H7 (cell line): Measurements from ENCODE around the gene ZNF407. TPM values are rescaled to one million over a fixed set of nuclear protein-coding genes. Genes with fewer than 3 reads are reported as not detected.

Experiments used
- DNase-seq: peaks from one replicate; pipeline ENCODE4 v3.0.0; 2012
- H3K27me3 ChIP-seq: 2 replicates; pipeline ENCODE4 v1.6.0; 2011; ENCODE audit warnings: mild to moderate bottlenecking, low read length; ENCODE audit not compliant: control insufficient read depth, insufficient read depth
- H3K36me3 ChIP-seq: replicated peaks from 2 replicates; pipeline ENCODE4 v1.5.1; 2011; ENCODE audit warnings: low read length; ENCODE audit not compliant: control insufficient read depth, insufficient read depth
- H3K4me3 ChIP-seq: 2 replicates; pipeline ENCODE4 v1.5.1; 2011; ENCODE audit warnings: low read depth, mild to moderate bottlenecking, control low read depth, low read length, moderate library complexity; ENCODE audit not compliant: insufficient read depth
- total RNA-seq: library from RNA; depleted of rRNA; stranded (reverse); fragments of >200 nt; shearing (Covaris generic); gene quantifications from 2 replicates; pipeline ENCODE4 v1.2.3, GENCODE V29; 2014

Gene ZNF407
- total RNA-seq, 1 experiment from 2014 or later = 2.9 TPM

DNA sequence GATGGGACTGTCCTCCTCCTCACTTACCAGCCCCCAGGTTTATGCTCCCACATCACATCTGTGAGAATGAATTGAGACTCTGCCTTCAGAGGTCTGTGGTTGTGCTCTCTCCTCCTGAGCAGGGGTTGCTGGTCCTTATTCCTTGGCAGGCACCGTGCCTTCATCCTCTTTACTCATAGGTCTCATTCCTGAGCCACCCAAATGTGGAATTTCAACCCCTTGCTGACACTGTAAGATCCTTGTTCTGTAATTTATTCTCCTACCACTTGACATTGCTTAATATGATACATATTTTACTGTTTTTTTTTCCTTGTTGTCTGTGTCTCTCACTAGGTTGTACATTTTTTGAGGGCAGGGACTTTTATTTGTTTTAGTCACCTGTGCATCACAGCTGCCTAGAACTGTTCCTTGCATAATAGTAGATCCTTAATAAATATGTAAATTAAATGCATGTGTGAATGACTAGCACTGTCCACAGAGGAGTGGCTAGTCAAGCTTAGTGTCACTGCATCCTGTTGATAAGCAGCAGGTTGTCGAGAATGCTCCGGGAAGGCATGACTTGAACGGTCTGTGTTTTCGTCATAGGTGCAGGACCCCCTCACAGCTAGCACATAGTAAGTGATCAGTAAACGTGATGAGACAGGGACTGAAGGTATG, 180.6 kb downstream of the ZNF407 start:
- H3K36me3 ChIP-seq = no peaks in the 10 kb centered on the region
- no peaks in the 10 kb centered on the region for H3K27me3 ChIP-seq
- H3K4me3 ChIP-seq = no peak overlapping the region
- DNase-seq = no peak

DNA sequence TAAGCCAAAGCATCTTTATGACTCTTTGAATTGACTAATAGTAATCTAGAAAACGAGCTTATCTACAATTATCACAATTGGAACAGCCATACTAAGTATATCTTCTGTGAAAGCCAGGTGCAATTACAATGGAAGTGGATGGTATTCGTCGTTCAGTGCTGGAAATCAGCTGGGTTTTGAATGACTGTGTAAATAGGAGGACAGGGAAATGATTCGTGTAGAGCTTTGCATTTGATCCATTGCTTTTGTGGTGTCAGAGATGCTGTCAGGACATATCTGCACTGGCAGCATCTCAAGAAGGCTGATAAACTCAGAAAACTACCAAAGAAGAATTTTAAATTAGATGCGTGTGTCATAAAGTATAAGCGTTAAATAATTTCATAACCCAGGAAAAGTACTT, 187.1 kb downstream of the ZNF407 start:
- H3K27me3 ChIP-seq = no peaks in the 10 kb centered on the region
- DNase-seq = no peak
- H3K4me3 ChIP-seq = no peak overlapping the region
- no peaks in the 10 kb centered on the region for H3K36me3 ChIP-seq

DNA sequence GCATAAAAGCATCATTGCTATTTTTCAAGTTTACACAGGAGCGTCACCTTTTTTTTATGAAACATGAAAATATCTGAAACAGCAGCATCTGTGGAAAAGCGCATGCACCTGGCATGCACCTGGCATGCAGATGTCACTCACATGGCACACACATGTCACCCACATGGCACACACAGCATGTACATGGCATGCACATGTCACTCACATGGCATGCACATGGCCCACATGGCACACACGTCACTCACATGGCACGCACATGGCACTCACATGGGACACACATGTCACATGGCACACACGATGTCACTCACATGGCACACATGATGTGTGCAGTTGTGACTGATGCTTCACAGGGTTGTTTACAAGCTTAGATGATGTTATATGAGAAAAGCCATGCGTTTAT, 188.0 kb downstream of the ZNF407 start:
- DNase-seq = no peak
- H3K36me3 ChIP-seq = no peaks in the 10 kb centered on the region
- H3K27me3 ChIP-seq = no peaks in the 10 kb centered on the region
- H3K4me3 ChIP-seq = no peak overlapping the region

DNA sequence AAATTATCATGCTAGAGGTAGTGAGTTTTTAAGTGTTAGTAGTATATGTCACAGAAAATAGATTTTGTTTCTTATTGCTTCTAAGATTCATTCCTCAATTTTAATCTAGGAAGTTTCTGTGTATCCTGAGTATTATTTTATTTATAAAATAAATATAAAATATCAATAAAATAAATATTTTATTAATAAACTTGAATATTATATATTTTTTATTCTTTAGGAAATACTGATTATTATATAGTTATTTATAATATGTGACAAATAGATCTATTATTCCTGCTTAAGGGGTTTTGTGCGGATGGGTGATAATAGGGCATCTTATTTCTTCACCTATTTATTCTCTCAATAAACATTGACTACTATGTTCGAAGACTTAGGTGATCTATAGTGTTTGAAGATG, 191.0 kb downstream of the ZNF407 start:
- H3K36me3 ChIP-seq = no peaks in the 10 kb centered on the region
- no peaks in the 10 kb centered on the region for H3K27me3 ChIP-seq
- H3K4me3 ChIP-seq = no peak overlapping the region
- no peak for DNase-seq

DNA sequence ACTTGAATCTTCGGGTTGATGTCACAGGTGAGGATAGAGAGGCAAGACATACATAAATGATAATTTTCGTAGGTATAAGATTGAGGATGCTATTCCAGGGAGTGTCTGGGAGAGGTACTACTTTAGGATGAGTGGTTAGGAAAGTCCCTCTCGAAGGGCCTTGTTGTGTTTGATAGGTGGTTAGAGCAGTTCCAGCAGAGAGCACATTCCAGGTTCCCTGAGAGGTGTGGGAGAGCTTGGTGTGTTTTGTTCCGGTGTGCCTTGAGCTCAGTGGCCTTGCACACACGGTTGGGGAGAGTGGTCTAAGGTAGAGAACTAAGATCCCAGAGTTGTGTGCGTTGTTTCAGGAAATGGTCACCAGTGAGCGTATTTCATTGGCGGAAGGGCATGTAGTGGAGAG, 191.4 kb downstream of the ZNF407 start:
- Histone ChIP-seq H3K36me3 (no peaks in the 10 kb centered on the region), H3K27me3 (no peaks in the 10 kb centered on the region), H3K4me3 (no peak overlapping the region)
- DNase-seq = no peak

DNA sequence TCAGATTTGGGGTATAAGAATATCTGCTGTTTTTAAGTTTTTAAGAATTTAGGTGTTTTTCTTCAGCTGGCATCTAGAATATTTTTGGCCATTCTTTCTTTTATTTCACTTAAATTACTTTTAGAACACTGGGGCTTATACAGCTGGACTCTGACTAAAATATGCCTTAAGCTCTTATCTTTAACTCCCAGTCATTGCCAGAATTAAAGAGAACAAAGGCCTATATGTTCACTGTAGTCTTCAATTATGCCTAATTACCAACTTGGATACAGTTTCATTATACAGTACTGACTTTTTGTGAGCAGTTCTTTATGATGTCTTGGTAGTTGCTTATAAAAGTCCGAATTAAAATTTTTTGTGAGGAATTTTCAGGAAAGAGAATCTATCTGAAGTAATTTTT, 192.8 kb downstream of the ZNF407 start:
- H3K27me3 ChIP-seq = no peaks in the 10 kb centered on the region
- no peak overlapping the region for H3K4me3 ChIP-seq
- DNase-seq = no peak
- H3K36me3 ChIP-seq = no peaks in the 10 kb centered on the region

DNA sequence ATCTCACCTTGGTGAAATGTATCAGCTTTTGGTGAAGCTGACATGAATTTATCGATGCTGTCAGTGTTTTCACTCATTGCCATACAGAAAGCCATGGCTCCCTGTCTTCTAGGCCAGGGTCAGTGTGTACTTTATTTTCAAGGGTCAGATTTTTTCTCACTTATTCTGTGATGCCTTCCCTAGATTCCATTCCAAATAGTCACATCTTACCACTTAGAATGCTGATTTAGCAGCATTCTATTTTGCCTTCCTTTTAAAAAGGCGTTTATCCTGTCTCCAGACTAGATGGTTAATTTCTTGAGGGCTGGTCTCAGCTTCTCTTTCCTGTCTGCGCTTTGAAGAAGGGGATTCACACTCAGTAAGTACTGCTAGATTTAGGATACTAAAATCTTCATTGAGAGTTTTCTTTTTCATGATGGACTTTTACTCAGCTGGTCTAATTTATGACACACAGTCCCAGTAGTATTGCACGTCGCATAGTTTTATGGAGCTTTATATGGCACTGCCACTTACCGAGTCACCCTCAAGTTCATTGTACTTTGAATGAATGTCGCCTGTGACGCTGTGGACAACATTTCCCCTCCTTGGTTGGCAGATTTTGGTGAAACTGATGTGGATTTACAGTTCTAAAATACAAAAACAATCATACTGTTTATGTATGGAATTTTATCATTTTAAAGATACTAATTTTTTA, 194.0 kb downstream of the ZNF407 start:
- Histone ChIP-seq H3K27me3 (no peaks in the 10 kb centered on the region), H3K36me3 (no peaks in the 10 kb centered on the region), H3K4me3 (no peak overlapping the region)
- DNase-seq = no peak

DNA sequence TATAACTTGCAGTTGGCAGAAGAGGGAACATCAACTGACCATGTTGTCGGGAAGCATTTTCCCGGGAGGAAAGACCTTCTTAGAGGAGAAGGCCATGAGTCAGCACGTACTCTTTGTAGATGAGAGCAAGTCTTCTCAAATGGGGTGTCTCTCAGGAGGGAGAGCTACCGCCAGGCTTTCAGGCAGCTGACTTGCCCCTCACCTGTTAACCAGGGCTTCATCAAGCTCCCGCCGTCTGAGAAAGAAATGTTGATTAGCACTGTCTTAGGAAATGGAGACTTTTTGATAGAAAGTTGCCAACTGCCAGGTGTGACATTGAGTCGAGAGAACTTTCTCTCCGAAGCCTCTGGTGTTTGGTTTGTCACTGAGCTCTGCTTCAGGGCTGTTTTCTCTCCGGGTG, 196.1 kb downstream of the ZNF407 start:
- no peak overlapping the region for H3K4me3 ChIP-seq
- H3K36me3 ChIP-seq = no peaks in the 10 kb centered on the region
- H3K27me3 ChIP-seq = no peaks in the 10 kb centered on the region
- no peak for DNase-seq

DNA sequence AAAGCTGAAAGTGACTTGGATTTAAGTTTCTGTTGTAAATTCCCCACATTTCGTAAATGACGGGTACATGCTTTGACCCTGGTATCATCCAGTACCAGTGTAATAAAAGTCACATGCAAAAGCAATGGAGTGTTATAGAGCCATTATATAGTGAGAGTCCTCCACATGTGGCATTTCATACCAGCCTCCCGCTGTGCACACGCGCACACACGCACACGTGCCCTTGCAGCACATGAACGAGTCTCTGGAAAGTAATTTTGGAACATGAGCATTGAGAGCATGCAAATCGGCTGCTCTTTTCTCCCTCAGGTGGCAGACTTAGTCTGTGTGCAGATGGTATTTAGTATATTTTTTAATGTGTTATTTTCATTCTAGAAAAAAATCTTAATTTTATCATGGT, 198.1 kb downstream of the ZNF407 start:
- Histone ChIP-seq H3K36me3 (no peaks in the 10 kb centered on the region), H3K27me3 (no peaks in the 10 kb centered on the region), H3K4me3 (no peak overlapping the region)
- no peak for DNase-seq

DNA sequence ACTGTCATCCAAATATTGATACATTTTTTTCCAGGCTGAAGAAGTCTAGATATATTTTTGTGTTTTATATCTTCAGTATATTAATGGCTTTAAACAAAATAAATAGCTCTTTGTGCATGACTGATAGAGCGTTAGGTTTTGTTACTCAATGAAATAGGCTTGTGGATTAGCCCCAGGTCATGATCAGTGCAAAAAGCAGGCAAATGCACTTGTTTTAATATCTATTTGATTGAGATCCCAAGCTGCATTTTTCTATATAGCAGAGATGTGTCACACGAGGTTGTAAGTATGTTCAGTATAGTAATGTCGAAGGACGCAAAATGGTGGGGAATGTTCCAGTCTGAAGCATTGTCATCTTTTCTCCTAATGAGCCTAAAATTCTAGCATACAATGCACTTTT, 198.5 kb downstream of the ZNF407 start:
- H3K4me3 ChIP-seq = no peak overlapping the region
- H3K27me3 ChIP-seq = no peaks in the 10 kb centered on the region
- DNase-seq = no peak
- no peaks in the 10 kb centered on the region for H3K36me3 ChIP-seq

DNA sequence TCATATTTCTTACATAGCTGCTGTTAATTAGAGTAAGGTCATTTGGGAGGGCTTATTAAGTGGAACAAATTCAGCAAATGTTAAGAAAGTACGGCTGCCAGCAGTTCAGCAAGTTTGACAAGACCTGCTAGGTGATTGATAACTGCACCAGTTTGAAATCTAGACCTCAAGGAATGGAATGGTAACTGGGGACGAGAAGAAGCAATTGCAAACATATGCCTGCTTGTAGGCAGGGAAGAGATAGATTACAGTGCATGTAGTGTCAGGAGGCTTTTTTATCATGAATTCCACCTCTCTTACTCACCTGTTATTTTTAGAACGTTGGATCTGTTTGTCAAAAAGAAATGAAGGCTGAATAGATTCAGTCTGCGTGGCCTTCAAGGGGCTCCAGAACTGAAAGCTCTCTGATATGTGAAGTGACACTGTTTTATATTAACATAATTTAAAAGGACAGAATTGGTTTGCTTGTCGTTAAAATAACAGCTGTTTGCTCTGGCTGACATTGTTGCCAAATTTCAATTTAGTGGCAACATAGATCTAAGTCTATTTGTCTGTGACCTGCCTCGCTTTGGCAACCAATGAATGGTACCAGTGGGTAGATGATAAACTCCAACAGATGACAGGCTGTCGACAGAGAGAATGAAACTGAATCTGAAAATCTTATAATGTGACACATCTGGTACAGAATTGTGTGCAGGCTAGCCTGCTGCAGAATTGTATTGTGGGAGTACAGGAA, 199.3 kb downstream of the ZNF407 start:
- Histone ChIP-seq H3K27me3 (no peaks in the 10 kb centered on the region), H3K36me3 (no peaks in the 10 kb centered on the region), H3K4me3 (no peak overlapping the region)
- no peak for DNase-seq

DNA sequence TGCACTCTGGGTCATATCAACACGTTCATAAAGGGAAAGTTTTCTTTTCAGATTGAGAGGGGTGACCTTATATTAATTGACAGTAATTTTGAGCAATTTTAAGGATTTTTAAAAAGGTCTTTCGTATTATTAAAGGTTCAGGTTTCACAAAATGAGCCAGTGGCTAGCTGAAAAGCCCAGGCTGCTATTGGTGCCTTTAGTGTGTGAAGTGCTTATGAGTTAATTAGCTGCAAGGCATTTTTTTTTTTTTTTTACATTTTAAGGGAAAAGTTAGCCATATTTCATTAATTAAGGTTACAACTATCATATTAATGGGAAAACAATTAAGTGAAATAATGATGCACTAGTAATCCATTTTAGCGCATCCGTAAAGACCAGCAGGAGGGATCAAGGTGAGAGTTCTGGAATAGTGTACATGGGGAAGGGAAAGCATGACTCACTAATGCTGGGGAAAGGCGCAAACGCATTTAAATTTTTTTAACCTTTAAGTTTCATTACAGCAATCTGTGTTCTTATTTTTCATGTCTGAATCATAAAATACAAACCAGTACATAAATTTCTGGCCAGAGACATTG, 200.0 kb downstream of the ZNF407 start:
- Histone ChIP-seq H3K27me3 (no peaks in the 10 kb centered on the region), H3K36me3 (no peaks in the 10 kb centered on the region)
- DNase-seq = no peak

DNA sequence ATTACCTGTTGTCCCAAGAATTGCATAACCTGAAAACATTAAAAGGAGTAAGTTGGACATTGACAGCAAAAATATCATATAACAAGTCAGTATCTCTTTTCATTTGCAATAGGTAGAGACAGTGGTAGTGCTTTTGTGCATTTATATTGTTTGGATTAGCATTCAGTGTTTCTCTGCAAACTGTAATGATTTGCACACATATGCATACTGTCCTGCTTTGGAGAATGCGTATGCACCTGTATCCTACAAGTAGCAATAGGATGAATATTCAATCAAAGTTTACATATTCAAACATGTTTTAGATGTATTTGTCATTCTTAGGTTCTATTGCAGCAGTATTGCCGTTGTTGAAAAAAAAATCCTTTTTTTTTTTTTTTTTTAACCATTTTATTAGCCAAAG, 201.9 kb downstream of the ZNF407 start:
- Histone ChIP-seq H3K4me3 (no peak overlapping the region), H3K36me3 (no peaks in the 10 kb centered on the region), H3K27me3 (no peaks in the 10 kb centered on the region)
- no peak for DNase-seq

More for the DNA sequence above, 200.0 kb downstream of the ZNF407 start:
- no peak overlapping the region for H3K4me3 ChIP-seq

DNA sequence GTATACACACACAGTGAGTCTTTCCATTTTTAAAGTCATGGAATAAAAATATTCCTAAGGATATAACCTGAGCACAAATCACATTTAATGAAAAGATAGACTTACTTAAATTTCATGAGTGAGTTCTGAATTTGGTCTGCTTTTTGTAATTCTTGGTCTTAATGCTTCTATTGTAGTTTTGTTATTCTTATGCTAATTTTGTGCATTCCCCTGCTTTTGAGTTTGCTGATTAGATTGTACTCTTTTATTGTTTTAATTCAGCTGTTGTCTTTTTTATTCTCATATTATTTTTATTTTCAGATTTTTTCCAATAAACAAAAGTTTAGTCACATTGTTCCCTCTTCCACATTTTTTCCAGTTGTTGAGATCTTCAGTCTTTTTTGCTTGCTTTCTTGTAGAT, 202.4 kb downstream of the ZNF407 start:
- H3K36me3 ChIP-seq = no peaks in the 10 kb centered on the region
- no peak for DNase-seq
- H3K4me3 ChIP-seq = no peak overlapping the region
- H3K27me3 ChIP-seq = no peaks in the 10 kb centered on the region

DNA sequence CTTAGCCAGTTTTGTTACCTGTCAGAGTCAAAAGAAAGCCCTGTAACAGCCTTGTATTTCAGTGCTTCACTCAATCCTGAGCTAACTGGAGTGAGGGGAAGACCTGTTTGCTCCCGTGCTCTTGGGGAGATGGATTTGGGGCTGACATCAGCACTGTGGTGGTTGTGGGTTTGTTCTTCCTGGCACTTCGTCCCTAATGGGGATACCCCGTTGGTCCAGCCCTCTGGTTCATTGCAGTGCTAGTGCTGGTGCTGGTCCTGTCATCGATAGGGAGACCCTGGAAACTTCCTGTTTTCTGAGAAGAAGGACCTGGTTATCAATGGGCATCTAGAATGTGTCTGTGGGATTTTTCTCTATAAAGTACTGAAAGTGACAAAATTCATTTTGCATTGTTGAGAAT, 205.4 kb downstream of the ZNF407 start:
- no peaks in the 10 kb centered on the region for H3K36me3 ChIP-seq
- no peak overlapping the region for H3K4me3 ChIP-seq
- H3K27me3 ChIP-seq = no peaks in the 10 kb centered on the region
- DNase-seq = peak; percentile 5
